ES-I3 (cell line): ENCODE results near the gene CPT1C.

ENCODE experiments used
- H3K36me3 ChIP-seq: 2 replicates; pipeline ENCODE4 v1.6.1; 2013; ENCODE audit warnings: mild to moderate bottlenecking, low read length, control low read depth, moderate library complexity; ENCODE audit not compliant: insufficient read depth
- H3K4me1 ChIP-seq: 2 replicates; pipeline ENCODE4 v1.6.1; 2013; ENCODE audit warnings: mild to moderate bottlenecking, control low read depth, low read length; ENCODE audit not compliant: insufficient read depth
- H3K9ac ChIP-seq: 2 replicates; pipeline ENCODE4 v1.6.1; 2013; ENCODE audit warnings: low read depth, mild to moderate bottlenecking, low read length, moderate library complexity
- H3K9me3 ChIP-seq: 2 replicates; pipeline ENCODE4 v1.6.1; 2013; ENCODE audit warnings: mild to moderate bottlenecking, low read length, moderate library complexity; ENCODE audit not compliant: control insufficient read depth, insufficient read depth

The CPT1C gene

DNA sequence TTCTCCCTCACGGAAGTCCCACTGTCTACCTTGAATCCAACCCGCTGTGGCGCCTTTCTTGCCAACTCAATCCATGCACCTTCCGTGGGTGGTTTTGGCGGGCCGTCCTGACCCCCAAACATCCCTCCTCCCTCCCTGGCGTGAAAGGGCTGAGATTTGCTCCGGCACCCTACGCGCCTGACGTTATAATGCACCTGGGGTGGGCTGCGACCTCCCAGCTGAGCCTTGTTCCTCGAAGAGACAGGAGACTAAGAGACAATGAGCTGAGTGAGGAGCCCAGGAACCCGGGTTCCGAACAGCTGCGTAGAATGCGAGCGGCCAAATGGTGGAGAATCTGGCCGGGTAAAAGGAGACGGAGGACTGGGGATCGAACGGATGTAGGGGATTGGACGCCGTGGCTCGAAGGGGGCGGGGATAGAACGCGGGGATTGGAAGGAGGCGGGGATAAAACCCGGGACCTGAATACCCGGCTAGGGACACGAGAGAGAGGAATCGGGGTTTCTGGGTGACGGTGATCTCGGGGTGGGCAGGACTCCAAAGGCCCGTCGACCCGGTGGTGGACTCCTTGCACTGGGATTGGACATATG, at the start of gene CPT1C:
TSS of gene CPT1C (plus strand) at position 461 of the 587 bp plus-strand sequence. CDS start 1,137 bp downstream, outside the sequence.
- Histone ChIP-seq H3K9me3 (no peaks in the 10 kb centered on the region), H3K9ac (peak within 1 kb of the TSS; percentile 75), H3K36me3 (peaks cover 3% of the 10 kb centered on the region; the same call in 1 of the 2 replicates), H3K4me1 (peaks cover 15% of the 10 kb centered on the region; the same call in 1 of the 2 replicates)

DNA sequence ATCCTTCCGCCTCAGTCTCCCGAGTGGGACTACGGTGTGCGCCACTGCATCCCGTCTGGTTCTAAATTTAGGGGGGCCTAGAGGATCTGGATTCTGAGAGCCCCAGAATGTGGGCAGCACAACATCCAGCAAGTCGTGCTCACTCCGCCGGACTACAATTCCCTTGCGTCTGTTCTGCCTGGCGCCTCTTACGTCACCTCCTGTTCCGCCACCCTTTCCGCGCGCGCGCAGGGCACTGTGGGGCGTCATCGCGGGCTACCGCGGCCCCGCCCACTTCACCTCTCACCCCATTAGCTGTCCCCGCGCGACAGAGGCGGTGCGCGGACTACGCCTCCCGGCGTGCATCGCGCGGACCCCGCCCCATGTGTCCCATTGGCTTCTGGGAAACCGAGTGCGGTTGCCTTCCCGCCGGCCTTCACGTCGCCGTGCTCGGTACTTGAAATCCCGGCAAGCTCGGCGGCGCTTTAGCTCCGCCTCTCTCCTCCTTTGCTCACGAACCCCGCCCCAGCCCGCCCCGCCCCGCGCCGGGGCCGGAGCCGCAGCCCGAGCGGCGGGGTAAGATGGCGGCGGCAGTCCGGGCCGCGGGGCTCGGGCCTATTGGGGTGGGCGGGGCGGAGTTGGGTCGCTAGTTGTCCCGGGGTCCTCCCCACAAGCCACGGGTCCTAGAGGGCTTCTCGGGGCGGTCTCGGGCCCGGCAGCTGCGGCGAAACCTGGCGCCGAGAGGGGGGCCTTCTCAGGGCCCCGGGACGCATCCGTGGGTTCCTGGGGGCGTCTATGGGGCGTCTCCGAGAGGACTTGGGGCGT, 49.0 kb upstream of the CPT1C start, which contains the start of gene SCAF1:
TSS of gene SCAF1 (plus strand) at position 522 of the 804 bp plus-strand sequence. CDS start 2,818 bp downstream, outside the sequence.
- Histone ChIP-seq H3K9ac (peak within 1 kb of the TSS; percentile 91), H3K36me3 (no peaks in the 10 kb centered on the region), H3K9me3 (no peaks in the 10 kb centered on the region), H3K4me1 (peaks cover 9% of the 10 kb centered on the region)

DNA sequence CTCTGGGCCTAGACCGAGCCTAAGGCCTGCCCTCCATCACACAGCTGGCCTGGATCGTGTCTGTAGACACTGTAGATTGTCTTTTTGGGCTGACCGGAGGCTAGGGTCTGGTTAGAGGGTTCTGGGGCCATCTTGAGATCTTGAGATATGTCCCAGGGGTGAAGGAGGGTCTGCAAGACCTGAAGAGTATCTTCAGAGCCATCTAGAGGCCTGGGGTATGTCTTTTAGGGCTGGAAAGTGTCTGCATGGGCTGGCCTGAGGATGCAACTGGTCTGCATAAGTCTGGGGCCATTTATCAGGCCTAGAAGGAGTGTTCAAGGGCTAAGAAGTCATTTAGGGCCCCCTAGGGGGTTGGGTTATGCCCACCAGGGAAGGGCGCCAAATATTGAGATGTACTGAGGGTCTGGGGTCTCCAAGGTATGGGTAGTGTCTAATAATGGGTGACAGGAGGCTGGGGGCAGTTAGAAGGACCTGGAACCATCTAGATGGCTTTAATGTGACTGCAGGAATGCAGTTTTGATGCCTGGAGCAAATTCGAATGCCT, 48.4 kb upstream of the CPT1C start:
- no peaks in the 10 kb centered on the region for H3K36me3 ChIP-seq
- H3K4me1 ChIP-seq: peaks cover 9% of the 10 kb centered on the region
- no peaks in the 10 kb centered on the region for H3K9me3 ChIP-seq
- H3K9ac ChIP-seq: peak overlapping the region; percentile 84

GRCh38 chr19:49643466-49643865, 47.5 kb upstream of the CPT1C start:
- no peaks in the 10 kb centered on the region for H3K36me3 ChIP-seq
- H3K9me3 ChIP-seq: no peaks in the 10 kb centered on the region
- peaks cover 9% of the 10 kb centered on the region for H3K4me1 ChIP-seq
- H3K9ac ChIP-seq: 0 out of 2 replicates have a peak overlapping the region, but pooled peaks have one; percentile 84

- peaks cover 6% of the 10 kb centered on the region for H3K36me3 ChIP-seq
- H3K4me1 ChIP-seq: peaks cover 9% of the 10 kb centered on the region
- no peaks in the 10 kb centered on the region for H3K9me3 ChIP-seq
- H3K9ac ChIP-seq: no peak overlapping the region
Measured at GRCh38 chr19:49645592-49645991, 45.3 kb upstream of the CPT1C start.

GRCh38 chr19:49645995-49646394, 44.9 kb upstream of the CPT1C start:
- Histone ChIP-seq H3K36me3 (peaks cover 6% of the 10 kb centered on the region), H3K9me3 (no peaks in the 10 kb centered on the region), H3K4me1 (peaks cover 9% of the 10 kb centered on the region), H3K9ac (no peak overlapping the region)

DNA sequence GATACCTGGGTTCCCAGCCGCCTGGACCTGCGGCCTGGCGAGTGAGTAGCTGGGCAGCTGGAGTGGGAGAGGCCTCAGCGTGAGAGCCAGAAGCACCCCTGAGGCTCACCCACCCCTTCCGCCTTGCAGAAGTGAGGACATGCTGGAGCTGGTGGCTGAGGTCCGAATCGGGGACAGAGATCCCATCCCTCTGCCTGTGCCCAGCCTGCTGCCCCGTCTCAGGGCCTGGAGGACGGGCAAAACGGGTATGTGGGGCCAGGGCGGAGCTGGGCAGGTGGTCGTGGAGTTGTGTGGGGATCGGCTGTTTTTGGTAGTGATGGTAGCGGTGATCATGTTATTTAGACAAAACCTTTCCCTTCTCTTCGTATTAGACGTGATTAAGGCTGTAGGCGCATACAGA, 44.3 kb upstream of the CPT1C start:
- Histone ChIP-seq H3K4me1 (peaks cover 9% of the 10 kb centered on the region), H3K9ac (no peak overlapping the region), H3K9me3 (no peaks in the 10 kb centered on the region), H3K36me3 (peaks cover 6% of the 10 kb centered on the region)

DNA sequence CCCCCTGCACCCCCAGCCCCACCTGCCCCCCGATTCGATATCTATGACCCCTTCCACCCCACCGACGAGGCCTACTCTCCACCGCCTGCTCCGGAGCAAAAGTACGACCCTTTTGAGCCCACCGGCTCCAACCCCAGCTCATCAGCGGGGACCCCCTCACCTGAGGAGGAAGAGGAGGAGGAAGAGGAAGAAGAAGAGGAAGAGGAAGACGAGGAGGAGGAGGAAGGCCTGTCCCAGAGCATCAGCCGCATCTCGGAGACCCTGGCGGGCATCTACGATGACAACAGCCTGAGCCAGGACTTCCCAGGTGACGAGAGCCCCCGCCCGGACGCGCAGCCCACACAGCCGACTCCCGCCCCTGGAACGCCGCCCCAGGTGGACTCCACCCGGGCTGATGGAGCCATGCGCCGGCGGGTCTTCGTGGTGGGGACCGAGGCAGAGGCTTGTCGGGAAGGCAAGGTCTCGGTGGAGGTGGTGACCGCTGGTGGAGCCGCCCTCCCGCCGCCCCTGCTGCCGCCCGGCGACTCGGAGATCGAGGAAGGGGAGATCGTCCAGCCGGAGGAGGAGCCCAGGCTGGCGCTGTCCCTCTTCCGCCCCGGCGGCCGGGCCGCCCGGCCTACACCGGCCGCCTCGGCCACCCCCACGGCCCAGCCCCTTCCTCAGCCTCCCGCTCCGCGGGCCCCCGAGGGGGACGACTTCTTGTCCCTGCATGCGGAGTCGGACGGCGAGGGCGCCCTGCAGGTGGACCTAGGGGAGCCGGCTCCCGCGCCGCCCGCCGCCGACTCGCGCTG, 39.7 kb upstream of the CPT1C start:
- Histone ChIP-seq H3K36me3 (peaks cover 6% of the 10 kb centered on the region), H3K4me1 (no peaks in the 10 kb centered on the region), H3K9me3 (no peaks in the 10 kb centered on the region), H3K9ac (no peak overlapping the region)

DNA sequence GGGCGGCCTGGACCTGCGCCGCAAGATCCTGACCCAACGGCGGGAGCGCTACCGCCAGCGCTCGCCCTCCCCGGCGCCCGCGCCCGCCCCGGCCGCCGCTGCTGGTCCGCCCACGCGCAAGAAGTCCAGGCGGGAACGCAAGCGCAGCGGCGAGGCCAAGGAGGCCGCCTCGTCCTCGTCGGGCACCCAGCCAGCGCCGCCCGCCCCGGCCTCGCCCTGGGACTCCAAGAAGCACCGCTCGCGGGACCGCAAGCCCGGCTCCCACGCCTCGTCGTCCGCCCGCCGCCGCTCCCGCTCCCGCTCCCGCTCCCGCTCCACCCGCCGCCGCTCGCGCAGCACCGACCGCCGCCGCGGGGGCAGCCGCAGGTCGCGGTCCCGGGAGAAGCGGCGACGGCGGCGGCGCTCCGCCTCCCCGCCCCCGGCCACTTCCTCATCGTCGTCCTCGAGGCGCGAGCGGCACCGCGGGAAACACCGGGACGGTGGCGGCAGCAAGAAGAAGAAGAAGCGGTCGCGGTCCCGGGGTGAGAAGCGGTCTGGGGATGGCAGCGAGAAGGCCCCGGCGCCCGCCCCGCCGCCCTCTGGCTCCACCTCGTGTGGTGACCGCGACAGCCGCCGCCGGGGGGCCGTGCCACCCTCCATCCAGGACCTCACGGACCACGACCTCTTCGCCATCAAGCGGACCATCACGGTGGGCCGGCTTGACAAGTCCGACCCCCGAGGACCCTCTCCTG, 38.9 kb upstream of the CPT1C start:
- Histone ChIP-seq H3K9me3 (no peaks in the 10 kb centered on the region), H3K4me1 (no peaks in the 10 kb centered on the region), H3K9ac (no peak overlapping the region), H3K36me3 (peaks cover 6% of the 10 kb centered on the region)

- H3K36me3 ChIP-seq: peaks cover 6% of the 10 kb centered on the region
- H3K9ac ChIP-seq: no peak overlapping the region
- no peaks in the 10 kb centered on the region for H3K4me1 ChIP-seq
- no peaks in the 10 kb centered on the region for H3K9me3 ChIP-seq
Measured at GRCh38 chr19:49652551-49653465, 38.1 kb upstream of the CPT1C start.

GRCh38 chr19:49653466-49653806, 37.5 kb upstream of the CPT1C start:
- H3K9ac ChIP-seq: no peak overlapping the region
- no peaks in the 10 kb centered on the region for H3K4me1 ChIP-seq
- H3K9me3 ChIP-seq: no peaks in the 10 kb centered on the region
- H3K36me3 ChIP-seq: peaks cover 9% of the 10 kb centered on the region

- Histone ChIP-seq H3K36me3 (peaks cover 13% of the 10 kb centered on the region), H3K4me1 (no peaks in the 10 kb centered on the region), H3K9ac (no peak overlapping the region), H3K9me3 (no peaks in the 10 kb centered on the region)
Measured at GRCh38 chr19:49654581-49654980, 36.3 kb upstream of the CPT1C start.
